HepG2 (cell line): Measurements from ENCODE around the gene HEPACAM. TPM values are rescaled to one million over a fixed set of nuclear protein-coding genes. Genes with fewer than 3 reads are reported as not detected.

ENCODE experiments used
- ATAC-seq: fragments of 200-7000 bp; cut with Tn5 transposase; 3 replicates; pipeline ENCODE4 v1.9.1; 2020; ENCODE audit warnings: mild to moderate bottlenecking, moderate library complexity
- BruUV-seq: library from RNA; stranded (reverse); fragments of 400-500 nt; replicated peaks from 2 replicates; lab custom pipeline; 2021; lab: Mats Ljungman, UMichigan
- CTCF ChIA-PET: fragments of 300-600 bp; formaldehyde crosslinking; extraction: SDS; loops from one replicate; lab custom pipeline; 2021; ENCODE audit warnings: low total read pairs, inconsistent platforms, low intra/inter-chr PET ratio; lab: Yijun Ruan, JAX
- POLR2A ChIA-PET: fragments of 350-600 bp; sonication (Branson Sonifier 250); formaldehyde crosslinking; loops from one replicate; lab custom pipeline; 2020; ENCODE audit warnings: antibody characterized with exemption, inconsistent platforms; lab: Yijun Ruan, JAX
- DNase-seq: peaks from one replicate; pipeline ENCODE4 v3.0.0-alpha.2; 2015; ENCODE audit warnings: low spot score
- FAIRE-seq: peaks from 3 replicates; lab custom pipeline; 2011; peaks lifted over from hg19 to GRCh38; lab: Jason Lieb, UNC
- H2AFZ ChIP-seq: one replicate; pipeline ENCODE4 v1.6.1; 2011; ENCODE audit warnings: low read length, inconsistent platforms
- H3K27ac ChIP-seq: fragments of 300-600 bp; 3 replicates; pipeline ENCODE4 v1.8.0; 2011; ENCODE audit warnings: mixed run types, mild to moderate bottlenecking, mixed read lengths, low read length, inconsistent platforms; ENCODE audit not compliant: insufficient read depth; ENCODE audit errors: extremely low read length
- H3K27me3 ChIP-seq, 2 experiments: fragments of 200-600 bp in 1 of 2; 2 replicates in 1 of 2; 3 replicates in 1 of 2; pipeline versions ENCODE4 v1.6.0 to v1.8.0; 2011; ENCODE audit warnings: low read length in 2 of 2, mild to moderate bottlenecking in 2 of 2, moderate library complexity in 2 of 2, inconsistent platforms in 1 of 2; ENCODE audit not compliant: insufficient read depth in 2 of 2, control insufficient read depth in 1 of 2
- H3K36me3 ChIP-seq, 2 experiments: fragments of 200-600 bp in 1 of 2; replicated peaks in 1 of 2; 2 replicates in 1 of 2; 3 replicates in 1 of 2; pipeline versions ENCODE4 v1.5.1 to v1.8.0; 2011; ENCODE audit warnings: low read length in 2 of 2, inconsistent platforms in 1 of 2; ENCODE audit not compliant: insufficient read depth in 2 of 2, control insufficient read depth in 1 of 2
- H3K4me1 ChIP-seq: 2 replicates; pipeline ENCODE4 v1.5.1; 2012; ENCODE audit warnings: low read length, inconsistent platforms; ENCODE audit not compliant: insufficient read depth
- H3K4me2 ChIP-seq: 2 replicates; pipeline ENCODE4 v1.6.0; 2011; ENCODE audit warnings: low read depth, low read length, inconsistent platforms
- H3K4me3 ChIP-seq, 3 experiments: fragments of 200-600 bp in 1 of 3; sonication (generic), shearing (Covaris generic) in 1 of 3; replicated peaks in 1 of 3; 2 replicates each; pipeline ENCODE4 v1.5.1; 2011 to 2016; ENCODE audit warnings: low read length in 3 of 3, inconsistent platforms in 2 of 3, low read depth in 2 of 3, mild to moderate bottlenecking in 2 of 3, control low read depth in 1 of 3, mixed read lengths in 1 of 3; ENCODE audit not compliant: insufficient read depth in 1 of 3
- H3K79me2 ChIP-seq: one replicate; pipeline ENCODE4 v1.6.1; 2011; ENCODE audit warnings: low read length, inconsistent platforms; ENCODE audit not compliant: insufficient read depth
- H3K9ac ChIP-seq: 2 replicates; pipeline ENCODE4 v1.6.0; 2011; ENCODE audit warnings: mild to moderate bottlenecking, low read depth, low read length, inconsistent platforms; ENCODE audit not compliant: insufficient read depth
- H3K9me3 ChIP-seq: 2 replicates; pipeline ENCODE4 v1.5.1; 2012; ENCODE audit warnings: mild to moderate bottlenecking, low read length
- H4K20me1 ChIP-seq: 2 replicates; pipeline ENCODE4 v1.6.0; 2011; ENCODE audit warnings: inconsistent platforms, mild to moderate bottlenecking, low read length, moderate library complexity; ENCODE audit not compliant: insufficient read depth
- AKNA ChIP-seq: sonication (generic); formaldehyde crosslinking; IDR thresholded peaks from 2 replicates; pipeline ENCODE4 v1.4.0; 2020; ENCODE audit warnings: missing genetic modification reagents, borderline replicate concordance
- RXRB ChIP-seq: IDR thresholded peaks from 2 replicates; pipeline ENCODE4 v1.6.1; 2016; ENCODE audit warnings: borderline replicate concordance, missing genetic modification reagents, missing compliant biosample characterization
- ZNF337 ChIP-seq: sonication (generic); formaldehyde crosslinking; IDR thresholded peaks from 2 replicates; pipeline ENCODE4 v1.5.1; 2020; ENCODE audit warnings: missing genetic modification reagents, low read depth, mild to moderate bottlenecking, borderline replicate concordance
- ZNF501 ChIP-seq: sonication (generic); formaldehyde crosslinking; IDR thresholded peaks from 2 replicates; pipeline ENCODE4 v1.5.1; 2020; ENCODE audit warnings: mild to moderate bottlenecking, moderate library complexity, missing genetic modification reagents
- ZNF503 ChIP-seq: sonication (generic); formaldehyde crosslinking; IDR thresholded peaks from 2 replicates; pipeline ENCODE4 v1.4.0; 2020; ENCODE audit warnings: missing genetic modification reagents
- ZNF687 ChIP-seq: sonication (generic); formaldehyde crosslinking; IDR thresholded peaks from 2 replicates; pipeline ENCODE4 v1.5.1; 2020; ENCODE audit warnings: mild to moderate bottlenecking, missing genetic modification reagents, moderate library complexity
- ZNF788 ChIP-seq: sonication (generic); formaldehyde crosslinking; IDR thresholded peaks from 2 replicates; pipeline ENCODE4 v1.5.0; 2020; ENCODE audit warnings: mild to moderate bottlenecking, missing genetic modification reagents, borderline replicate concordance
- ZSCAN5A ChIP-seq: sonication (generic); formaldehyde crosslinking; IDR thresholded peaks from 2 replicates; pipeline ENCODE4 v1.8.0; 2022; ENCODE audit warnings: mild to moderate bottlenecking, missing genetic modification reagents, borderline replicate concordance
- WGBS: methylation state at CpG from one replicate; pipeline ENCODE4 v1.1.6; 2017; ENCODE audit warnings: low lambda C conversion rate; 5-methylcytosine and 5-hydroxymethylcytosine counted together
- in situ Hi-C: cut with HindIII; loops from 2 replicates; pipeline ENCODE4 v1.10.0; 2017; ENCODE audit warnings: low pct_unique_long_range_greater_than_20kb; ENCODE audit not compliant: extremely low pct_ligation_motif_present
- intact Hi-C: fragments of 100-400 bp; cut with micrococcal nuclease; formaldehyde crosslinking; loops from one replicate; pipeline ENCODE4 v1.10.0; 2022; ENCODE audit not compliant: unreplicated experiment
- polyA plus RNA-seq, 8 experiments: library from polyadenylated mRNA; depleted of rRNA in 3 of 8; stranded (reverse) in 7 of 8; unstranded in 1 of 8; fragments of >200 nt; fragmentation: Illumina TruSeq in 4 of 8; extraction: Trizol in 4 of 8; gene quantifications; 2 replicates each; pipeline versions ENCODE4 v1.2.1 to v1.2.3, GENCODE V29; 2011 to 2016; ENCODE audit warnings: low read depth in 4 of 8, missing spikeins in 1 of 8, mixed read lengths in 1 of 8; ENCODE audit not compliant: insufficient read depth in 1 of 8
- total RNA-seq, 5 experiments: library from RNA; depleted of rRNA; stranded (reverse); fragments of >200 nt; fragmentation: Illumina TruSeq; extraction: Trizol; gene quantifications; 2 replicates each; pipeline ENCODE4 v1.2.3, GENCODE V29; 2016; ENCODE audit warnings: low read depth in 1 of 5

HEPACAM gene
- total and polyA plus RNA-seq, 2 of the 13 experiments (the other 11 are each of a cell fraction or from before 2014, with no cell fraction given) = 66.9 to 121 TPM

GRCh38 chr11:124879493-124880289, 56.2 kb downstream of the HEPACAM start:
- no TSS peak for BruUV-seq
- intact Hi-C loops = no loop called here
- in situ Hi-C loops = loop anchor here (5.0 kb wide), 1 partner anchor 73 kb away; the partner anchor contains the start of gene CCDC15
- Histone ChIP-seq H3K4me2 (peak overlapping the region; percentile 5; the same call in 1 of the 2 replicates), H3K27ac (no peak overlapping the region), H3K27me3 (peaks cover 0 to 39% of the 10 kb centered on the region in 2 experiments; a peak in 4 of 5 replicates), H3K36me3 (no peaks in the 10 kb centered on the region), H3K9me3 (no peaks in the 10 kb centered on the region), H4K20me1 (no peaks in the 10 kb centered on the region), H3K4me3 (no peak overlapping the region), H2AFZ (no peak overlapping the region), H3K4me1 (peaks cover 82% of the 10 kb centered on the region), H3K79me2 (no peaks in the 10 kb centered on the region), H3K9ac (no peak overlapping the region)
- no peak for DNase-seq
- 51% methylated on average over 10 of the region's 16 CpGs for WGBS
- CTCF ChIA-PET = no interaction called here
- POLR2A ChIA-PET = no interaction called here
- ATAC-seq = no peak
- no peak for FAIRE-seq
- TF ChIP-seq ZSCAN5A (CRISPR knock-in tag) = no peak
- TF ChIP-seq ZNF501 (CRISPR knock-in tag) = 0 out of 2 replicates have a peak, but pooled peaks have one; percentile 14
- no peak for TF ChIP-seq ZNF503 (CRISPR knock-in tag)
- TF ChIP-seq ZNF337 = no peak
- TF ChIP-seq AKNA = no peak
- 0 out of 2 replicates have a peak, but pooled peaks have one; percentile 51 for TF ChIP-seq ZNF788 (CRISPR knock-in tag)
- 0 out of 2 replicates have a peak, but pooled peaks have one; percentile 7 for TF ChIP-seq RXRB (CRISPR knock-in tag)
- TF ChIP-seq ZNF687 (CRISPR knock-in tag) = 0 out of 2 replicates have a peak, but pooled peaks have one; percentile 1
